Measurements from ENCODE around the gene TNFRSF19.

TNFRSF19 gene

GRCh38 chr13:23632048-23632582, 61.9 kb downstream of the TNFRSF19 start:
- no peak for TF ChIP-seq CTCF (conservative IDR thresholded peaks at IDR 0.05; ENCODE audit: low read depth, low read length)
- H3K27me3 ChIP-seq (ENCODE audit: insufficient read depth, low read depth): no peaks in the 10 kb centered on the region
- no peaks in the 10 kb centered on the region for H4K20me1 ChIP-seq (ENCODE audit: insufficient read depth)
- no peaks in the 10 kb centered on the region for H3K4me1 ChIP-seq (ENCODE audit: low read depth, poor library complexity, severe bottlenecking)
- H2AFZ ChIP-seq (ENCODE audit: low read depth): no peak overlapping the region
- no peaks in the 10 kb centered on the region for H3K79me2 ChIP-seq (ENCODE audit: insufficient read depth, low read depth)
- H3K4me3 ChIP-seq (IDR thresholded peaks at IDR 0.05; ENCODE audit: insufficient read depth, low read depth, low read length): no peak overlapping the region
- H3K4me2 ChIP-seq: no peak overlapping the region
- H3K36me3 ChIP-seq (ENCODE audit: insufficient read depth): no peaks in the 10 kb centered on the region
- H3K9ac ChIP-seq: no peak overlapping the region
- H3K27ac ChIP-seq: no peak overlapping the region

GRCh38 chr13:23632741-23633140, 62.5 kb downstream of the TNFRSF19 start:
- Histone ChIP-seq H3K27ac (no peak overlapping the region), H3K36me3 (ENCODE audit: insufficient read depth) (no peaks in the 10 kb centered on the region), H3K27me3 (ENCODE audit: insufficient read depth, low read depth) (no peaks in the 10 kb centered on the region), H3K79me2 (ENCODE audit: insufficient read depth, low read depth) (no peaks in the 10 kb centered on the region), H2AFZ (ENCODE audit: low read depth) (no peak overlapping the region), H3K4me3 (IDR thresholded peaks at IDR 0.05; ENCODE audit: insufficient read depth, low read depth, low read length) (no peak overlapping the region), H4K20me1 (ENCODE audit: insufficient read depth) (no peaks in the 10 kb centered on the region), H3K4me1 (ENCODE audit: low read depth, poor library complexity, severe bottlenecking) (no peaks in the 10 kb centered on the region), H3K4me2 (no peak overlapping the region), H3K9ac (no peak overlapping the region)
- no peak for TF ChIP-seq CTCF (conservative IDR thresholded peaks at IDR 0.05; ENCODE audit: low read depth, low read length)

- H3K36me3 ChIP-seq (ENCODE audit: insufficient read depth): no peaks in the 10 kb centered on the region
- no peak overlapping the region for H2AFZ ChIP-seq (ENCODE audit: low read depth)
- no peak for TF ChIP-seq CTCF (conservative IDR thresholded peaks at IDR 0.05; ENCODE audit: low read depth, low read length)
- no peak overlapping the region for H3K4me3 ChIP-seq (IDR thresholded peaks at IDR 0.05; ENCODE audit: insufficient read depth, low read depth, low read length)
- no peak overlapping the region for H3K4me2 ChIP-seq
- no peaks in the 10 kb centered on the region for H3K27me3 ChIP-seq (ENCODE audit: insufficient read depth, low read depth)
- no peak overlapping the region for H3K27ac ChIP-seq
- no peaks in the 10 kb centered on the region for H3K4me1 ChIP-seq (ENCODE audit: low read depth, poor library complexity, severe bottlenecking)
- no peaks in the 10 kb centered on the region for H4K20me1 ChIP-seq (ENCODE audit: insufficient read depth)
- no peak overlapping the region for H3K9ac ChIP-seq
- no peaks in the 10 kb centered on the region for H3K79me2 ChIP-seq (ENCODE audit: insufficient read depth, low read depth)
Measured at GRCh38 chr13:23634897-23635296, 64.7 kb downstream of the TNFRSF19 start.

- H4K20me1 ChIP-seq (ENCODE audit: insufficient read depth): no peaks in the 10 kb centered on the region
- no peaks in the 10 kb centered on the region for H3K79me2 ChIP-seq (ENCODE audit: insufficient read depth, low read depth)
- H2AFZ ChIP-seq (ENCODE audit: low read depth): no peak overlapping the region
- H3K27me3 ChIP-seq (ENCODE audit: insufficient read depth, low read depth): no peaks in the 10 kb centered on the region
- no peak overlapping the region for H3K4me2 ChIP-seq
- TF ChIP-seq CTCF (conservative IDR thresholded peaks at IDR 0.05; ENCODE audit: low read depth, low read length): no peak
- H3K4me3 ChIP-seq (IDR thresholded peaks at IDR 0.05; ENCODE audit: insufficient read depth, low read depth, low read length): no peak overlapping the region
- H3K9ac ChIP-seq: no peak overlapping the region
- H3K36me3 ChIP-seq (ENCODE audit: insufficient read depth): no peaks in the 10 kb centered on the region
- H3K4me1 ChIP-seq (ENCODE audit: low read depth, poor library complexity, severe bottlenecking): no peaks in the 10 kb centered on the region
- H3K27ac ChIP-seq: no peak overlapping the region
Measured at GRCh38 chr13:23636360-23636759, 66.1 kb downstream of the TNFRSF19 start.
